OCI-LY1 (cell line): ENCODE data around the gene SEMG2.

Experiments used
- EZH2 ChIP-seq: fragments of 200-600 bp; sonication (generic), shearing (Covaris generic); IDR thresholded peaks from 2 replicates; pipeline ENCODE4 v1.8.0; 2017; ENCODE audit warnings: borderline replicate concordance, mixed run types, mild to moderate bottlenecking, antibody characterized with exemption, low read length, moderate library complexity, mixed read lengths
- TF ChIP-seq, protein P1 (sequence below): fragments of 200-600 bp; sonication (generic), shearing (Covaris generic); IDR thresholded peaks from 2 replicates; pipeline ENCODE4 v1.5.1; 2017; ENCODE audit warnings: mild to moderate bottlenecking, antibody characterized with exemption, low read length, moderate library complexity, mixed read lengths

DNA sequence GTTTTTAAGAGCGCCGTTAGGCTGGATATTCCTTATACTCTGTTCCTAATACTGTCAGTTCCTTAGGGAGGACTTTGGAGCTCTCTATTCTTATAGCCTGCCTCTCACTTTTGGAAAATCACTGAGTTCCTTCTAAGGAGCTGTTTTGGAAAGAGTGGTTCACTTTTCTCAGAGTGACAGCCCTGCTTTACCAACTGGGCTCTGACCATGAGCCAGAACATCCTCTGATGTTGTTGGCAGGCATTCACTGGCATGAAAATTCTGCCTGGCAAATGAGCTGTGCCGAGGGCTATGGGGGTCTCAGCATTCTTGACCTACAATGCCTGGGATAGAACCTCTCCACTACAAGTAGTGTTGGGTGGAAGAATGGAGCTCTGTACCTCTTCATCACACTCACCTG, 29.2 kb upstream of the SEMG2 start:
- no peak for TF ChIP-seq EZH2
- TF ChIP-seq, protein P1, sequence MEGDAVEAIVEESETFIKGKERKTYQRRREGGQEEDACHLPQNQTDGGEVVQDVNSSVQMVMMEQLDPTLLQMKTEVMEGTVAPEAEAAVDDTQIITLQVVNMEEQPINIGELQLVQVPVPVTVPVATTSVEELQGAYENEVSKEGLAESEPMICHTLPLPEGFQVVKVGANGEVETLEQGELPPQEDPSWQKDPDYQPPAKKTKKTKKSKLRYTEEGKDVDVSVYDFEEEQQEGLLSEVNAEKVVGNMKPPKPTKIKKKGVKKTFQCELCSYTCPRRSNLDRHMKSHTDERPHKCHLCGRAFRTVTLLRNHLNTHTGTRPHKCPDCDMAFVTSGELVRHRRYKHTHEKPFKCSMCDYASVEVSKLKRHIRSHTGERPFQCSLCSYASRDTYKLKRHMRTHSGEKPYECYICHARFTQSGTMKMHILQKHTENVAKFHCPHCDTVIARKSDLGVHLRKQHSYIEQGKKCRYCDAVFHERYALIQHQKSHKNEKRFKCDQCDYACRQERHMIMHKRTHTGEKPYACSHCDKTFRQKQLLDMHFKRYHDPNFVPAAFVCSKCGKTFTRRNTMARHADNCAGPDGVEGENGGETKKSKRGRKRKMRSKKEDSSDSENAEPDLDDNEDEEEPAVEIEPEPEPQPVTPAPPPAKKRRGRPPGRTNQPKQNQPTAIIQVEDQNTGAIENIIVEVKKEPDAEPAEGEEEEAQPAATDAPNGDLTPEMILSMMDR, result no peak
